HepG2 (cell line): Measurements from ENCODE around the gene ARPC1B. TPM values are rescaled to one million over a fixed set of nuclear protein-coding genes. Genes with fewer than 3 reads are reported as not detected.

Source experiments
- HNF4A ChIP-seq: sonication (generic); formaldehyde crosslinking; IDR thresholded peaks from 2 replicates; pipeline ENCODE4 v1.4.0; 2020; ENCODE audit warnings: missing genetic modification reagents
- KLF12 ChIP-seq: sonication (generic); formaldehyde crosslinking; IDR thresholded peaks from 2 replicates; pipeline ENCODE4 v1.4.0; 2020; ENCODE audit warnings: missing genetic modification reagents, borderline replicate concordance
- NFAT5 ChIP-seq: sonication (generic); formaldehyde crosslinking; IDR thresholded peaks from 2 replicates; pipeline ENCODE4 v1.4.0; 2020; ENCODE audit warnings: missing genetic modification reagents
- REXO4 ChIP-seq: sonication (generic); formaldehyde crosslinking; IDR thresholded peaks from 2 replicates; pipeline ENCODE4 v1.8.0; 2022; ENCODE audit warnings: missing genetic modification reagents, mild to moderate bottlenecking, borderline replicate concordance
- ZBTB37 ChIP-seq: sonication (generic); formaldehyde crosslinking; IDR thresholded peaks from 2 replicates; pipeline ENCODE4 v1.4.0; 2020; ENCODE audit warnings: mild to moderate bottlenecking, missing genetic modification reagents
- ZNF33A ChIP-seq: sonication (generic); formaldehyde crosslinking; IDR thresholded peaks from 2 replicates; pipeline ENCODE4 v1.5.1; 2020; ENCODE audit warnings: missing genetic modification reagents, mild to moderate bottlenecking, moderate library complexity, borderline replicate concordance
- ZNF501 ChIP-seq: sonication (generic); formaldehyde crosslinking; IDR thresholded peaks from 2 replicates; pipeline ENCODE4 v1.5.1; 2020; ENCODE audit warnings: mild to moderate bottlenecking, moderate library complexity, missing genetic modification reagents
- ZNF761 ChIP-seq: sonication (generic); formaldehyde crosslinking; conservative IDR thresholded peaks from 2 replicates; pipeline ENCODE4 v1.4.0; 2020; ENCODE audit warnings: mild to moderate bottlenecking, missing genetic modification reagents
- ZNF780A ChIP-seq: sonication (generic); formaldehyde crosslinking; IDR thresholded peaks from 2 replicates; pipeline ENCODE4 v1.8.0; 2022; ENCODE audit warnings: mild to moderate bottlenecking, missing genetic modification reagents, moderate library complexity
- polyA plus RNA-seq, 8 experiments: library from polyadenylated mRNA; depleted of rRNA in 3 of 8; stranded (reverse) in 7 of 8; unstranded in 1 of 8; fragments of >200 nt; fragmentation: Illumina TruSeq in 4 of 8; extraction: Trizol in 4 of 8; gene quantifications; 2 replicates each; pipeline versions ENCODE4 v1.2.1 to v1.2.3, GENCODE V29; 2011 to 2016; ENCODE audit warnings: low read depth in 4 of 8, missing spikeins in 1 of 8, mixed read lengths in 1 of 8; ENCODE audit not compliant: insufficient read depth in 1 of 8
- total RNA-seq, 5 experiments: library from RNA; depleted of rRNA; stranded (reverse); fragments of >200 nt; fragmentation: Illumina TruSeq; extraction: Trizol; gene quantifications; 2 replicates each; pipeline ENCODE4 v1.2.3, GENCODE V29; 2016; ENCODE audit warnings: low read depth in 1 of 5
- TF ChIP-seq, protein P1 (sequence below): IDR thresholded peaks from 2 replicates; pipeline ENCODE4 v1.6.1; 2016; ENCODE audit warnings: low read depth, missing genetic modification reagents, missing compliant biosample characterization
- TF ChIP-seq, protein P2 (sequence below): sonication (generic); formaldehyde crosslinking; IDR thresholded peaks from 2 replicates; pipeline ENCODE4 v1.5.1; 2020; ENCODE audit warnings: mild to moderate bottlenecking, missing genetic modification reagents, moderate library complexity

ARPC1B gene
- total and polyA plus RNA-seq, 2 of the 13 experiments (the other 11 are each of a cell fraction or from before 2014, with no cell fraction given): 72.9 to 89.1 TPM

DNA sequence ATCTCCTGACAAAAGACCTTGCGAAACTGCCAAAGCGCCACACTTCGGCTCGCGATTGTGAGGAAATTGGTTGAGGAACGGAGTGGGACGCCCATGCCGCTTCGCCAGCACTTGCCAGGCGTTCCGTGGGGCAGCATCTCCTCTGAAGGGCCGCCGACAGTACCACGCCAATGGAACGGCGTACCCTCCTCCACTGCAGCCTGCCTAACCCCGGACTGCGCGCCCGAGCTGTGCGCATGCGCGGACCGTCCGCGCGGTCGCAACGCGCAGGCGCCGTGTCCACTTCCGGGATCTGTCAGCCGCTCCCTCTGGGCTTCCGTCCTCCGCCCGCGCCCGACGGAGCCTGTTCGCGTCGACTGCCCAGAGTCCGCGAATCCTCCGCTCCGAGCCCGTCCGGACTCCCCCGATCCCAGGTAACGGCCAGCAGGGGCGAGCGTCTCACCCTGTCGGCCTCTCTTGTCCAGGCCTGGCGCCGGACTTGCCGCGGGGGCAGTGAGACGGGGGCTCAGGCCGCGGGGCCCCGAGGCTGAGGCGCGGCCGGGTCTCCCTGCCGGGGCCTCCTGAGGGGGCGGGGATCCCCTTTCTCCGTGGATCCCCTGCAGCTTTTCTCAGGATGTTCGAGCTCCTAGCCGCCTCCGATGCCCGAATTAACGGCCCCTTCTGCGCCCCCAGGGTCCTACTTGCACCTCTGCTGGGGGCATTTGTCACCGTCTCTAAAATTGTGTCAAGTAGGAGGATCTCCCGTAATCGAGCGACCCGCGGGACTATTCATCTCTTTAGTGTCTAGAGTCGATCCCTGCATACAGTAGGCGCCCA is 48.7 kb upstream of the ARPC1B start, which contains the start of gene ARPC1A (continued):
- TF ChIP-seq, protein P1, sequence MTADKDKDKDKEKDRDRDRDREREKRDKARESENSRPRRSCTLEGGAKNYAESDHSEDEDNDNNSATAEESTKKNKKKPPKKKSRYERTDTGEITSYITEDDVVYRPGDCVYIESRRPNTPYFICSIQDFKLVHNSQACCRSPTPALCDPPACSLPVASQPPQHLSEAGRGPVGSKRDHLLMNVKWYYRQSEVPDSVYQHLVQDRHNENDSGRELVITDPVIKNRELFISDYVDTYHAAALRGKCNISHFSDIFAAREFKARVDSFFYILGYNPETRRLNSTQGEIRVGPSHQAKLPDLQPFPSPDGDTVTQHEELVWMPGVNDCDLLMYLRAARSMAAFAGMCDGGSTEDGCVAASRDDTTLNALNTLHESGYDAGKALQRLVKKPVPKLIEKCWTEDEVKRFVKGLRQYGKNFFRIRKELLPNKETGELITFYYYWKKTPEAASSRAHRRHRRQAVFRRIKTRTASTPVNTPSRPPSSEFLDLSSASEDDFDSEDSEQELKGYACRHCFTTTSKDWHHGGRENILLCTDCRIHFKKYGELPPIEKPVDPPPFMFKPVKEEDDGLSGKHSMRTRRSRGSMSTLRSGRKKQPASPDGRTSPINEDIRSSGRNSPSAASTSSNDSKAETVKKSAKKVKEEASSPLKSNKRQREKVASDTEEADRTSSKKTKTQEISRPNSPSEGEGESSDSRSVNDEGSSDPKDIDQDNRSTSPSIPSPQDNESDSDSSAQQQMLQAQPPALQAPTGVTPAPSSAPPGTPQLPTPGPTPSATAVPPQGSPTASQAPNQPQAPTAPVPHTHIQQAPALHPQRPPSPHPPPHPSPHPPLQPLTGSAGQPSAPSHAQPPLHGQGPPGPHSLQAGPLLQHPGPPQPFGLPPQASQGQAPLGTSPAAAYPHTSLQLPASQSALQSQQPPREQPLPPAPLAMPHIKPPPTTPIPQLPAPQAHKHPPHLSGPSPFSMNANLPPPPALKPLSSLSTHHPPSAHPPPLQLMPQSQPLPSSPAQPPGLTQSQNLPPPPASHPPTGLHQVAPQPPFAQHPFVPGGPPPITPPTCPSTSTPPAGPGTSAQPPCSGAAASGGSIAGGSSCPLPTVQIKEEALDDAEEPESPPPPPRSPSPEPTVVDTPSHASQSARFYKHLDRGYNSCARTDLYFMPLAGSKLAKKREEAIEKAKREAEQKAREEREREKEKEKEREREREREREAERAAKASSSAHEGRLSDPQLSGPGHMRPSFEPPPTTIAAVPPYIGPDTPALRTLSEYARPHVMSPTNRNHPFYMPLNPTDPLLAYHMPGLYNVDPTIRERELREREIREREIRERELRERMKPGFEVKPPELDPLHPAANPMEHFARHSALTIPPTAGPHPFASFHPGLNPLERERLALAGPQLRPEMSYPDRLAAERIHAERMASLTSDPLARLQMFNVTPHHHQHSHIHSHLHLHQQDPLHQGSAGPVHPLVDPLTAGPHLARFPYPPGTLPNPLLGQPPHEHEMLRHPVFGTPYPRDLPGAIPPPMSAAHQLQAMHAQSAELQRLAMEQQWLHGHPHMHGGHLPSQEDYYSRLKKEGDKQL (CRISPR knock-in tag): peak; percentile 55; the same call in 1 of the 2 replicates
- TF ChIP-seq HNF4A: peak; percentile 65
- TF ChIP-seq KLF12 (CRISPR knock-in tag): peak; percentile 84; the same call in 1 of the 2 replicates
- TF ChIP-seq ZNF33A (CRISPR knock-in tag): no peak
- TF ChIP-seq, protein P2, sequence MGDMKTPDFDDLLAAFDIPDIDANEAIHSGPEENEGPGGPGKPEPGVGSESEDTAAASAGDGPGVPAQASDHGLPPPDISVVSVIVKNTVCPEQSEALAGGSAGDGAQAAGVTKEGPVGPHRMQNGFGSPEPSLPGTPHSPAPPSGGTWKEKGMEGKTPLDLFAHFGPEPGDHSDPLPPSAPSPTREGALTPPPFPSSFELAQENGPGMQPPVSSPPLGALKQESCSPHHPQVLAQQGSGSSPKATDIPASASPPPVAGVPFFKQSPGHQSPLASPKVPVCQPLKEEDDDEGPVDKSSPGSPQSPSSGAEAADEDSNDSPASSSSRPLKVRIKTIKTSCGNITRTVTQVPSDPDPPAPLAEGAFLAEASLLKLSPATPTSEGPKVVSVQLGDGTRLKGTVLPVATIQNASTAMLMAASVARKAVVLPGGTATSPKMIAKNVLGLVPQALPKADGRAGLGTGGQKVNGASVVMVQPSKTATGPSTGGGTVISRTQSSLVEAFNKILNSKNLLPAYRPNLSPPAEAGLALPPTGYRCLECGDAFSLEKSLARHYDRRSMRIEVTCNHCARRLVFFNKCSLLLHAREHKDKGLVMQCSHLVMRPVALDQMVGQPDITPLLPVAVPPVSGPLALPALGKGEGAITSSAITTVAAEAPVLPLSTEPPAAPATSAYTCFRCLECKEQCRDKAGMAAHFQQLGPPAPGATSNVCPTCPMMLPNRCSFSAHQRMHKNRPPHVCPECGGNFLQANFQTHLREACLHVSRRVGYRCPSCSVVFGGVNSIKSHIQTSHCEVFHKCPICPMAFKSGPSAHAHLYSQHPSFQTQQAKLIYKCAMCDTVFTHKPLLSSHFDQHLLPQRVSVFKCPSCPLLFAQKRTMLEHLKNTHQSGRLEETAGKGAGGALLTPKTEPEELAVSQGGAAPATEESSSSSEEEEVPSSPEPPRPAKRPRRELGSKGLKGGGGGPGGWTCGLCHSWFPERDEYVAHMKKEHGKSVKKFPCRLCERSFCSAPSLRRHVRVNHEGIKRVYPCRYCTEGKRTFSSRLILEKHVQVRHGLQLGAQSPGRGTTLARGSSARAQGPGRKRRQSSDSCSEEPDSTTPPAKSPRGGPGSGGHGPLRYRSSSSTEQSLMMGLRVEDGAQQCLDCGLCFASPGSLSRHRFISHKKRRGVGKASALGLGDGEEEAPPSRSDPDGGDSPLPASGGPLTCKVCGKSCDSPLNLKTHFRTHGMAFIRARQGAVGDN (CRISPR knock-in tag): peak; percentile 95
- no peak for TF ChIP-seq ZNF761
- TF ChIP-seq NFAT5: 0 out of 2 replicates have a peak, but pooled peaks have one; percentile 48
- TF ChIP-seq ZNF780A: no peak; the same call in 1 of the 2 replicates
- no peak for TF ChIP-seq ZBTB37 (CRISPR knock-in tag)
- TF ChIP-seq ZNF501 (CRISPR knock-in tag): peak; percentile 92
- 0 out of 2 replicates have a peak, but pooled peaks have one; percentile 70 for TF ChIP-seq REXO4 (CRISPR knock-in tag)
